CD14-positive monocyte (primary cell): ENCODE results near the gene CHST11. TPM values are rescaled to one million over a fixed set of nuclear protein-coding genes. Genes with fewer than 3 reads are reported as not detected.
A peak's percentile ranks its signal among the peaks of the same experiment; 100 is the strongest.

ENCODE experiments used
- DNase-seq, 3 donors: peaks; one replicate each; pipeline ENCODE4 v3.0.0-alpha.2; 2011 to 2022
- H2AFZ ChIP-seq: 2 replicates; pipeline ENCODE4 v1.6.0; 2012; ENCODE audit warnings: mild to moderate bottlenecking, low read depth, low read length, inconsistent platforms; ENCODE audit not compliant: insufficient read depth, poor library complexity, severe bottlenecking
- H3K27ac ChIP-seq, 2 donors: 1 replicate in 1 of 2; 2 replicates in 1 of 2; pipeline ENCODE4 v1.5.1; 2012 to 2013; ENCODE audit warnings: low read length in 2 of 2, control low read depth in 1 of 2, inconsistent platforms in 1 of 2, low read depth in 1 of 2, mild to moderate bottlenecking in 1 of 2
- H3K27me3 ChIP-seq, 2 donors: one replicate each; pipeline versions ENCODE4 v1.6.0 to v1.6.1; 2011 to 2013; ENCODE audit warnings: low read length in 2 of 2; ENCODE audit not compliant: control insufficient read depth in 2 of 2, insufficient read depth in 2 of 2
- H3K36me3 ChIP-seq, 2 donors: replicated peaks in 1 of 2; 1 replicate in 1 of 2; 2 replicates in 1 of 2; pipeline versions ENCODE4 v1.5.1 to v1.6.1; 2012 to 2013; ENCODE audit warnings: low read length in 2 of 2, control low read depth in 1 of 2, inconsistent platforms in 1 of 2, mild to moderate bottlenecking in 1 of 2; ENCODE audit not compliant: insufficient read depth in 2 of 2, control insufficient read depth in 1 of 2
- H3K4me1 ChIP-seq, 2 donors: 1 replicate in 1 of 2; 2 replicates in 1 of 2; pipeline versions ENCODE4 v1.5.1 to v1.6.1; 2012 to 2013; ENCODE audit warnings: low read length in 2 of 2, control low read depth in 1 of 2, inconsistent platforms in 1 of 2, mild to moderate bottlenecking in 1 of 2, moderate library complexity in 1 of 2; ENCODE audit not compliant: insufficient read depth in 2 of 2, control insufficient read depth in 1 of 2
- H3K4me2 ChIP-seq: replicated peaks from 2 replicates; pipeline ENCODE3; 2012; ENCODE audit warnings: low read length, moderate library complexity, mild to moderate bottlenecking; ENCODE audit not compliant: poor library complexity, severe bottlenecking; ENCODE audit errors: extremely low read depth
- H3K4me3 ChIP-seq, 3 experiments: fragments of 200-600 bp in 1 of 3; sonication (generic) in 1 of 3; replicated peaks in 1 of 3; 1 replicate in 2 of 3; 2 replicates in 1 of 3; pipeline ENCODE4 v1.5.1; 2011 to 2013; ENCODE audit warnings: low read length in 3 of 3, mild to moderate bottlenecking in 3 of 3, control low read depth in 2 of 3, low read depth in 2 of 3, inconsistent platforms in 1 of 3, moderate library complexity in 1 of 3
- H3K79me2 ChIP-seq: 2 replicates; pipeline ENCODE4 v1.6.0; 2012; ENCODE audit warnings: mild to moderate bottlenecking, control low read depth, inconsistent platforms, low read length, moderate library complexity; ENCODE audit not compliant: insufficient read depth
- H3K9ac ChIP-seq: 2 replicates; pipeline ENCODE4 v1.6.0; 2017; ENCODE audit warnings: low read length, mild to moderate bottlenecking; ENCODE audit not compliant: insufficient read depth, poor library complexity, severe bottlenecking
- H3K9me3 ChIP-seq, 2 donors: replicated peaks in 1 of 2; 1 replicate in 1 of 2; 2 replicates in 1 of 2; pipeline versions ENCODE4 v1.5.1 to v1.6.1; 2012 to 2013; ENCODE audit warnings: low read length in 2 of 2, control low read depth in 1 of 2; ENCODE audit not compliant: control insufficient read depth in 1 of 2, insufficient read depth in 1 of 2
- H4K20me1 ChIP-seq: 2 replicates; pipeline ENCODE4 v1.6.0; 2012; ENCODE audit warnings: mild to moderate bottlenecking, low read length, control low read depth, moderate library complexity; ENCODE audit not compliant: insufficient read depth
- H3K27ac Mint-ChIP-seq, 7 donors: one replicate each; pipeline ENCODE4 v1.8.0; 2020; ENCODE audit warnings: mild to moderate bottlenecking in 7 of 7, mixed read lengths in 7 of 7, moderate library complexity in 6 of 7, inconsistent platforms in 2 of 7
- H3K27me3 Mint-ChIP-seq, 3 donors: one replicate each; pipeline ENCODE4 v1.8.0; 2021 to 2022; ENCODE audit warnings: low read depth in 3 of 3, mild to moderate bottlenecking in 3 of 3, mixed read lengths in 3 of 3, moderate library complexity in 3 of 3, inconsistent platforms in 1 of 3
- H3K36me3 Mint-ChIP-seq, 2 donors: one replicate each; pipeline ENCODE4 v1.8.0; 2020; ENCODE audit warnings: mixed read lengths in 2 of 2, inconsistent platforms in 1 of 2, mild to moderate bottlenecking in 1 of 2
- H3K4me1 Mint-ChIP-seq: one replicate; pipeline ENCODE4 v1.8.0; 2020; ENCODE audit warnings: mild to moderate bottlenecking, mixed read lengths
- H3K4me3 Mint-ChIP-seq, 2 donors: one replicate each; pipeline ENCODE4 v1.8.0; 2020; ENCODE audit warnings: mild to moderate bottlenecking in 2 of 2, mixed read lengths in 2 of 2, moderate library complexity in 1 of 2
- H3K9me3 Mint-ChIP-seq, 7 donors: one replicate each; pipeline ENCODE4 v1.8.0; 2020 to 2022; ENCODE audit warnings: mixed read lengths in 7 of 7, mild to moderate bottlenecking in 6 of 7, moderate library complexity in 6 of 7, inconsistent platforms in 2 of 7
- CTCF ChIP-seq: fragments of 200-600 bp; IDR thresholded peaks from one replicate; pipeline ENCODE4 v1.8.0; 2022; ENCODE audit warnings: antibody characterized with exemption, mild to moderate bottlenecking
- WGBS: methylation state at CpG from one replicate; pipeline ENCODE4 v1.1.5; 2013; ENCODE audit warnings: missing lambda C conversion rate; ENCODE audit not compliant: insufficient coverage; 5-methylcytosine and 5-hydroxymethylcytosine counted together
- intact Hi-C, 2 donors: fragments of 100-400 bp; cut with micrococcal nuclease; formaldehyde crosslinking; loops; one replicate each; pipeline versions ENCODE4 v1.15.0 to v1.15.1; 2023
- polyA plus RNA-seq, 3 donors: library from polyadenylated mRNA; depleted of rRNA in 1 of 3; unstranded in 2 of 3; stranded (reverse) in 1 of 3; fragments of 300-500 nt in 2 of 3; fragments of >200 nt in 1 of 3; fragmentation: Illumina TruSeq in 2 of 3; gene quantifications; 1 replicate in 2 of 3; 2 replicates in 1 of 3; pipeline ENCODE4 v1.2.3, GENCODE V29; 2012 to 2021

The CHST11 gene
- polyA plus RNA-seq, 3 donors, result 44.4 to 66.6 (median 48.4) TPM

DNA sequence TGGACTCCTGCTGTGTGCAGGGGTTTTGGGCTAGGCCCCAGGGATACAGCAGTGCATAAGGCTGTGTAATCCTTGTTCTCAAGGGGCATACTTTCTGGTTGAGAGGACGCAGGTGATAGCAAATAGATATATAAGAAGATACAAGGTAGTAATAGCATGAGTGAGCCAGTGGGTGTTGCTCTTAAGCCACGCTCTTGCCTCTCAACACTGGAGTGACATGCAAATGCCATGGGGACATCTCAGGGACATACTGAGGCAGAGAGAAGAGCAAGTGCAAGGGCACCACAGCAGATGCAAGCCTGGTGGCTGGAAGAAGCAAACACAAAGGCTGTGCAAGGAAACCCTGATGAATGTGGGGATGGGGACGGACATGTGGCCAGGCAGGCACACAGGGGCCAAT lies 223.3 kb downstream of the CHST11 start:
- Histone ChIP-seq H3K27ac (peak overlapping the region; percentile 71 to 94), H3K4me1 (peaks cover 83 to 96% of the 10 kb centered on the region in 2 donors), H3K36me3 (no peaks in the 10 kb centered on the region), H3K27me3 (no peaks in the 10 kb centered on the region), H2AFZ (no peak overlapping the region), H3K4me2 (peak overlapping the region; percentile 2), H3K4me3 (peak overlapping the region in 1 of 3 experiments; percentile 3), H3K9ac (no peak overlapping the region), H3K79me2 (peaks cover 100% of the 10 kb centered on the region), H3K9me3 (no peaks in the 10 kb centered on the region), H4K20me1 (peaks cover 3% of the 10 kb centered on the region)
- DNase-seq, result peak; percentile 19 to 42 (median 33)
- peaks cover 13 to 36% of the 10 kb centered on the region in 2 donors for H3K36me3 Mint-ChIP-seq
- 51% methylated on average over 2 of the region's 3 CpGs for WGBS
- peaks cover 0 to 4% (median 0%) of the 10 kb centered on the region in 7 donors for H3K9me3 Mint-ChIP-seq
- TF ChIP-seq CTCF, result peak; percentile 45
- peaks cover 0 to 6% (median 0%) of the 10 kb centered on the region in 3 donors for H3K27me3 Mint-ChIP-seq
- intact Hi-C loops, result loop anchor here in 1 of 2 donors (1.0 kb wide), 1 partner anchor 9 kb away; no protein-coding TSS in a partner anchor
- peak overlapping the region; percentile 91 to 96 (median 93) for H3K27ac Mint-ChIP-seq
- H3K4me1 Mint-ChIP-seq, result peaks cover 85% of the 10 kb centered on the region
- no peak overlapping the region for H3K4me3 Mint-ChIP-seq

GRCh38 chr12:104680491-104680890 lies 223.7 kb downstream of the CHST11 start:
- Histone ChIP-seq H4K20me1 (peaks cover 3% of the 10 kb centered on the region), H3K27ac (peak overlapping the region; percentile 71 to 94), H3K79me2 (peaks cover 100% of the 10 kb centered on the region), H3K9me3 (no peaks in the 10 kb centered on the region), H3K4me3 (peak overlapping the region in 1 of 3 experiments; percentile 3), H3K4me2 (peak overlapping the region; percentile 2), H3K27me3 (no peaks in the 10 kb centered on the region), H2AFZ (no peak overlapping the region), H3K36me3 (no peaks in the 10 kb centered on the region), H3K4me1 (peaks cover 85 to 99% of the 10 kb centered on the region in 2 donors), H3K9ac (no peak overlapping the region)
- WGBS, result no CpG with 5 or more reads among the region's 5 CpGs
- no peak for TF ChIP-seq CTCF
- Mint-ChIP-seq H3K4me3 (no peak overlapping the region), H3K27me3 (peaks cover 0 to 6% (median 0%) of the 10 kb centered on the region in 3 donors), H3K36me3 (peaks cover 13 to 33% of the 10 kb centered on the region in 2 donors), H3K27ac (peak overlapping the region; percentile 91 to 96 (median 93)), H3K9me3 (peaks cover 0 to 4% (median 0%) of the 10 kb centered on the region in 7 donors), H3K4me1 (peaks cover 89% of the 10 kb centered on the region)
- intact Hi-C loops, result loop anchor here in 1 of 2 donors (1.0 kb wide), 1 partner anchor 9 kb away; no protein-coding TSS in a partner anchor
- DNase-seq, result peak; percentile 35 to 55 (median 50)
